Neural progenitor cell (in vitro differentiated cells): ENCODE results near the gene EXOC6B.

Experiments used
- EZH2 ChIP-seq: fragments of 200-600 bp; sonication (generic); IDR thresholded peaks from 2 replicates; pipeline ENCODE4 v1.6.1; 2017; ENCODE audit warnings: antibody characterized with exemption, mild to moderate bottlenecking, moderate library complexity
- TF ChIP-seq, protein P1 (sequence below): fragments of 200-600 bp; sonication (generic); IDR thresholded peaks from 2 replicates; pipeline ENCODE4 v1.5.1; 2017; ENCODE audit warnings: antibody characterized with exemption, mild to moderate bottlenecking

DNA sequence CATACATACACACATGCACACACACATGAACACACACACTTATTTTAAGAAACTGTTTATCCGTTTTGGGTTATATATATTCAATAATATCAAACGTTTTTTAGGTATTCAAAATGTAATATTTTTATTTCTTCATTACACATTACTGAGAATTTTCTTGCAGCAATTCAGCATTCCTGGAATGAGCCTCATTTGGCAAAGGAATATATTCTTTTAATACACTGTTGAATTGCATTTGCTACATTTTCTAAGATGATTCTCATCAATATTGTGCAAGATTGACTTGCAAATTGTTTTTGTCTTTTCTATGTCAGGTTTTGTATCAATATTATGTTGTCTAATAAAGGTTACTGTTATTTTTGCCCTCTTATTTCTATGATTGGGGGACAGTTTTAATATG, 402.1 kb downstream of the EXOC6B start:
- TF ChIP-seq, protein P1, sequence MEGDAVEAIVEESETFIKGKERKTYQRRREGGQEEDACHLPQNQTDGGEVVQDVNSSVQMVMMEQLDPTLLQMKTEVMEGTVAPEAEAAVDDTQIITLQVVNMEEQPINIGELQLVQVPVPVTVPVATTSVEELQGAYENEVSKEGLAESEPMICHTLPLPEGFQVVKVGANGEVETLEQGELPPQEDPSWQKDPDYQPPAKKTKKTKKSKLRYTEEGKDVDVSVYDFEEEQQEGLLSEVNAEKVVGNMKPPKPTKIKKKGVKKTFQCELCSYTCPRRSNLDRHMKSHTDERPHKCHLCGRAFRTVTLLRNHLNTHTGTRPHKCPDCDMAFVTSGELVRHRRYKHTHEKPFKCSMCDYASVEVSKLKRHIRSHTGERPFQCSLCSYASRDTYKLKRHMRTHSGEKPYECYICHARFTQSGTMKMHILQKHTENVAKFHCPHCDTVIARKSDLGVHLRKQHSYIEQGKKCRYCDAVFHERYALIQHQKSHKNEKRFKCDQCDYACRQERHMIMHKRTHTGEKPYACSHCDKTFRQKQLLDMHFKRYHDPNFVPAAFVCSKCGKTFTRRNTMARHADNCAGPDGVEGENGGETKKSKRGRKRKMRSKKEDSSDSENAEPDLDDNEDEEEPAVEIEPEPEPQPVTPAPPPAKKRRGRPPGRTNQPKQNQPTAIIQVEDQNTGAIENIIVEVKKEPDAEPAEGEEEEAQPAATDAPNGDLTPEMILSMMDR: no peak
- no peak for TF ChIP-seq EZH2
